Hepatocyte (in vitro differentiated cells): ENCODE results near the gene TMPRSS11D.

Experiments used
- EZH2 ChIP-seq: fragments of 200-600 bp; sonication (generic); IDR thresholded peaks from 2 replicates; pipeline ENCODE4 v1.6.1; 2016; ENCODE audit warnings: antibody characterized with exemption, mild to moderate bottlenecking, borderline replicate concordance
- EZH2phosphoT487 ChIP-seq: fragments of 200-600 bp; sonication (generic); IDR thresholded peaks from one replicate; pipeline ENCODE4 v1.6.1; 2018; ENCODE audit warnings: antibody characterized with exemption, mild to moderate bottlenecking, low read depth, moderate library complexity; ENCODE audit not compliant: unreplicated experiment, severe bottlenecking
- TF ChIP-seq, protein P1 (sequence below): fragments of 200-600 bp; sonication (generic); IDR thresholded peaks from 2 replicates; pipeline ENCODE4 v1.5.1; 2016; ENCODE audit warnings: antibody characterized with exemption, mild to moderate bottlenecking; ENCODE audit not compliant: poor library complexity

GRCh38 chr4:67776746-67777145 is 107.1 kb downstream of the TMPRSS11D start:
- TF ChIP-seq, protein P1, sequence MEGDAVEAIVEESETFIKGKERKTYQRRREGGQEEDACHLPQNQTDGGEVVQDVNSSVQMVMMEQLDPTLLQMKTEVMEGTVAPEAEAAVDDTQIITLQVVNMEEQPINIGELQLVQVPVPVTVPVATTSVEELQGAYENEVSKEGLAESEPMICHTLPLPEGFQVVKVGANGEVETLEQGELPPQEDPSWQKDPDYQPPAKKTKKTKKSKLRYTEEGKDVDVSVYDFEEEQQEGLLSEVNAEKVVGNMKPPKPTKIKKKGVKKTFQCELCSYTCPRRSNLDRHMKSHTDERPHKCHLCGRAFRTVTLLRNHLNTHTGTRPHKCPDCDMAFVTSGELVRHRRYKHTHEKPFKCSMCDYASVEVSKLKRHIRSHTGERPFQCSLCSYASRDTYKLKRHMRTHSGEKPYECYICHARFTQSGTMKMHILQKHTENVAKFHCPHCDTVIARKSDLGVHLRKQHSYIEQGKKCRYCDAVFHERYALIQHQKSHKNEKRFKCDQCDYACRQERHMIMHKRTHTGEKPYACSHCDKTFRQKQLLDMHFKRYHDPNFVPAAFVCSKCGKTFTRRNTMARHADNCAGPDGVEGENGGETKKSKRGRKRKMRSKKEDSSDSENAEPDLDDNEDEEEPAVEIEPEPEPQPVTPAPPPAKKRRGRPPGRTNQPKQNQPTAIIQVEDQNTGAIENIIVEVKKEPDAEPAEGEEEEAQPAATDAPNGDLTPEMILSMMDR, result no peak
- no peak for TF ChIP-seq EZH2
- TF ChIP-seq EZH2phosphoT487, result no peak
